ENCODE results near the gene PTGES3L. TPM values are rescaled to one million over a fixed set of nuclear protein-coding genes. Genes with fewer than 3 reads are reported as not detected.

Gene PTGES3L
- total and polyA plus RNA-seq, 2 of the 13 experiments (the other 11 are each of a cell fraction or from before 2014, with no cell fraction given) = 1.2 to 2.9 TPM

DNA sequence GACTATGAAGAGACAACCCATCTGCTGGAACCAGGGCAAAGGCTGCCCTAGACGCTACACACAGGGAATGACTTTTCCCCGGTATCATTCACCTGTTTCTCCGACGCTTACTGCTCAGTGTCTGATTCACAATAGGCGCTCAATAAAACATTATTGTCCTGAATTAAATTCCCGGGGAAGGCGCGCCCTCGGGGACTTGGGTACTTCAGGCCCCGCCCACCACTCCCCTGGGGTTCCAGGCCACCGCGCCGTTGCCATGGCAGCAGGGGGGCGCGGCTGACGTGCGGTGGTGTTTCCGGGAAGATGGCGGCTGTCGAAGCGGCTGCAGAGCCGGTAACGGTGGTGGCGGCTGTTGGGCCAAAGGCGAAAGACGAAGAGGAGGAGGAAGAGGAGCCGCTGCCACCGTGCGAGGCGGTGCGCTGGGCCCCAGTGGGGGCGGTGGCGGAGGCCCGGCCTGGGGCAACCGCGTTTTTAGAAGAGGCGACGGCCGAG, 440 bp upstream of the PTGES3L start, which contains the start of gene RUNDC1 (continued):
- TF ChIP-seq, protein P1, sequence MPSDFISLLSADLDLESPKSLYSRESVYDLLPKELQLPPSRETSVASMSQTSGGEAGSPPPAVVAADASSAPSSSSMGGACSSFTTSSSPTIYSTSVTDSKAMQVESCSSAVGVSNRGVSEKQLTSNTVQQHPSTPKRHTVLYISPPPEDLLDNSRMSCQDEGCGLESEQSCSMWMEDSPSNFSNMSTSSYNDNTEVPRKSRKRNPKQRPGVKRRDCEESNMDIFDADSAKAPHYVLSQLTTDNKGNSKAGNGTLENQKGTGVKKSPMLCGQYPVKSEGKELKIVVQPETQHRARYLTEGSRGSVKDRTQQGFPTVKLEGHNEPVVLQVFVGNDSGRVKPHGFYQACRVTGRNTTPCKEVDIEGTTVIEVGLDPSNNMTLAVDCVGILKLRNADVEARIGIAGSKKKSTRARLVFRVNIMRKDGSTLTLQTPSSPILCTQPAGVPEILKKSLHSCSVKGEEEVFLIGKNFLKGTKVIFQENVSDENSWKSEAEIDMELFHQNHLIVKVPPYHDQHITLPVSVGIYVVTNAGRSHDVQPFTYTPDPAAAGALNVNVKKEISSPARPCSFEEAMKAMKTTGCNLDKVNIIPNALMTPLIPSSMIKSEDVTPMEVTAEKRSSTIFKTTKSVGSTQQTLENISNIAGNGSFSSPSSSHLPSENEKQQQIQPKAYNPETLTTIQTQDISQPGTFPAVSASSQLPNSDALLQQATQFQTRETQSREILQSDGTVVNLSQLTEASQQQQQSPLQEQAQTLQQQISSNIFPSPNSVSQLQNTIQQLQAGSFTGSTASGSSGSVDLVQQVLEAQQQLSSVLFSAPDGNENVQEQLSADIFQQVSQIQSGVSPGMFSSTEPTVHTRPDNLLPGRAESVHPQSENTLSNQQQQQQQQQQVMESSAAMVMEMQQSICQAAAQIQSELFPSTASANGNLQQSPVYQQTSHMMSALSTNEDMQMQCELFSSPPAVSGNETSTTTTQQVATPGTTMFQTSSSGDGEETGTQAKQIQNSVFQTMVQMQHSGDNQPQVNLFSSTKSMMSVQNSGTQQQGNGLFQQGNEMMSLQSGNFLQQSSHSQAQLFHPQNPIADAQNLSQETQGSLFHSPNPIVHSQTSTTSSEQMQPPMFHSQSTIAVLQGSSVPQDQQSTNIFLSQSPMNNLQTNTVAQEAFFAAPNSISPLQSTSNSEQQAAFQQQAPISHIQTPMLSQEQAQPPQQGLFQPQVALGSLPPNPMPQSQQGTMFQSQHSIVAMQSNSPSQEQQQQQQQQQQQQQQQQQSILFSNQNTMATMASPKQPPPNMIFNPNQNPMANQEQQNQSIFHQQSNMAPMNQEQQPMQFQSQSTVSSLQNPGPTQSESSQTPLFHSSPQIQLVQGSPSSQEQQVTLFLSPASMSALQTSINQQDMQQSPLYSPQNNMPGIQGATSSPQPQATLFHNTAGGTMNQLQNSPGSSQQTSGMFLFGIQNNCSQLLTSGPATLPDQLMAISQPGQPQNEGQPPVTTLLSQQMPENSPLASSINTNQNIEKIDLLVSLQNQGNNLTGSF (CRISPR knock-in tag; IDR thresholded peaks at IDR 0.05) = peak; percentile 0; the same call in 1 of the 2 replicates
- TF ChIP-seq ZSCAN12 (CRISPR knock-in tag; IDR thresholded peaks at IDR 0.05) (no peak), ZSCAN30 (CRISPR knock-in tag; IDR thresholded peaks at IDR 0.05) (no peak), ZBTB1 (CRISPR knock-in tag; IDR thresholded peaks at IDR 0.05; ENCODE audit: borderline replicate concordance) (no peak), MXI1 (IDR thresholded peaks at IDR 0.05; ENCODE audit: borderline replicate concordance, low read depth, low read length) (peak; percentile 95; the same call in 2 of the 3 replicates), FIP1L1 (IDR thresholded peaks at IDR 0.05; ENCODE audit: borderline replicate concordance, insufficient read depth, low read depth, low read length) (no peak), ZNF879 (CRISPR knock-in tag; IDR thresholded peaks at IDR 0.05) (no peak)
- TF ChIP-seq, protein P2, sequence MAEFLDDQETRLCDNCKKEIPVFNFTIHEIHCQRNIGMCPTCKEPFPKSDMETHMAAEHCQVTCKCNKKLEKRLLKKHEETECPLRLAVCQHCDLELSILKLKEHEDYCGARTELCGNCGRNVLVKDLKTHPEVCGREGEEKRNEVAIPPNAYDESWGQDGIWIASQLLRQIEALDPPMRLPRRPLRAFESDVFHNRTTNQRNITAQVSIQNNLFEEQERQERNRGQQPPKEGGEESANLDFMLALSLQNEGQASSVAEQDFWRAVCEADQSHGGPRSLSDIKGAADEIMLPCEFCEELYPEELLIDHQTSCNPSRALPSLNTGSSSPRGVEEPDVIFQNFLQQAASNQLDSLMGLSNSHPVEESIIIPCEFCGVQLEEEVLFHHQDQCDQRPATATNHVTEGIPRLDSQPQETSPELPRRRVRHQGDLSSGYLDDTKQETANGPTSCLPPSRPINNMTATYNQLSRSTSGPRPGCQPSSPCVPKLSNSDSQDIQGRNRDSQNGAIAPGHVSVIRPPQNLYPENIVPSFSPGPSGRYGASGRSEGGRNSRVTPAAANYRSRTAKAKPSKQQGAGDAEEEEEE (CRISPR knock-in tag; IDR thresholded peaks at IDR 0.05; ENCODE audit: borderline replicate concordance) = no peak
- TF ChIP-seq, protein P3, sequence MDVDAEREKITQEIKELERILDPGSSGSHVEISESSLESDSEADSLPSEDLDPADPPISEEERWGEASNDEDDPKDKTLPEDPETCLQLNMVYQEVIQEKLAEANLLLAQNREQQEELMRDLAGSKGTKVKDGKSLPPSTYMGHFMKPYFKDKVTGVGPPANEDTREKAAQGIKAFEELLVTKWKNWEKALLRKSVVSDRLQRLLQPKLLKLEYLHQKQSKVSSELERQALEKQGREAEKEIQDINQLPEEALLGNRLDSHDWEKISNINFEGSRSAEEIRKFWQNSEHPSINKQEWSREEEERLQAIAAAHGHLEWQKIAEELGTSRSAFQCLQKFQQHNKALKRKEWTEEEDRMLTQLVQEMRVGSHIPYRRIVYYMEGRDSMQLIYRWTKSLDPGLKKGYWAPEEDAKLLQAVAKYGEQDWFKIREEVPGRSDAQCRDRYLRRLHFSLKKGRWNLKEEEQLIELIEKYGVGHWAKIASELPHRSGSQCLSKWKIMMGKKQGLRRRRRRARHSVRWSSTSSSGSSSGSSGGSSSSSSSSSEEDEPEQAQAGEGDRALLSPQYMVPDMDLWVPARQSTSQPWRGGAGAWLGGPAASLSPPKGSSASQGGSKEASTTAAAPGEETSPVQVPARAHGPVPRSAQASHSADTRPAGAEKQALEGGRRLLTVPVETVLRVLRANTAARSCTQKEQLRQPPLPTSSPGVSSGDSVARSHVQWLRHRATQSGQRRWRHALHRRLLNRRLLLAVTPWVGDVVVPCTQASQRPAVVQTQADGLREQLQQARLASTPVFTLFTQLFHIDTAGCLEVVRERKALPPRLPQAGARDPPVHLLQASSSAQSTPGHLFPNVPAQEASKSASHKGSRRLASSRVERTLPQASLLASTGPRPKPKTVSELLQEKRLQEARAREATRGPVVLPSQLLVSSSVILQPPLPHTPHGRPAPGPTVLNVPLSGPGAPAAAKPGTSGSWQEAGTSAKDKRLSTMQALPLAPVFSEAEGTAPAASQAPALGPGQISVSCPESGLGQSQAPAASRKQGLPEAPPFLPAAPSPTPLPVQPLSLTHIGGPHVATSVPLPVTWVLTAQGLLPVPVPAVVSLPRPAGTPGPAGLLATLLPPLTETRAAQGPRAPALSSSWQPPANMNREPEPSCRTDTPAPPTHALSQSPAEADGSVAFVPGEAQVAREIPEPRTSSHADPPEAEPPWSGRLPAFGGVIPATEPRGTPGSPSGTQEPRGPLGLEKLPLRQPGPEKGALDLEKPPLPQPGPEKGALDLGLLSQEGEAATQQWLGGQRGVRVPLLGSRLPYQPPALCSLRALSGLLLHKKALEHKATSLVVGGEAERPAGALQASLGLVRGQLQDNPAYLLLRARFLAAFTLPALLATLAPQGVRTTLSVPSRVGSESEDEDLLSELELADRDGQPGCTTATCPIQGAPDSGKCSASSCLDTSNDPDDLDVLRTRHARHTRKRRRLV (CRISPR knock-in tag; IDR thresholded peaks at IDR 0.05) = no peak; the same call in 1 of the 2 replicates
- TF ChIP-seq, protein P4, sequence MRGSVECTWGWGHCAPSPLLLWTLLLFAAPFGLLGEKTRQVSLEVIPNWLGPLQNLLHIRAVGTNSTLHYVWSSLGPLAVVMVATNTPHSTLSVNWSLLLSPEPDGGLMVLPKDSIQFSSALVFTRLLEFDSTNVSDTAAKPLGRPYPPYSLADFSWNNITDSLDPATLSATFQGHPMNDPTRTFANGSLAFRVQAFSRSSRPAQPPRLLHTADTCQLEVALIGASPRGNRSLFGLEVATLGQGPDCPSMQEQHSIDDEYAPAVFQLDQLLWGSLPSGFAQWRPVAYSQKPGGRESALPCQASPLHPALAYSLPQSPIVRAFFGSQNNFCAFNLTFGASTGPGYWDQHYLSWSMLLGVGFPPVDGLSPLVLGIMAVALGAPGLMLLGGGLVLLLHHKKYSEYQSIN (CRISPR knock-in tag; IDR thresholded peaks at IDR 0.05; ENCODE audit: borderline replicate concordance) = no peak
- TF ChIP-seq, protein P5, sequence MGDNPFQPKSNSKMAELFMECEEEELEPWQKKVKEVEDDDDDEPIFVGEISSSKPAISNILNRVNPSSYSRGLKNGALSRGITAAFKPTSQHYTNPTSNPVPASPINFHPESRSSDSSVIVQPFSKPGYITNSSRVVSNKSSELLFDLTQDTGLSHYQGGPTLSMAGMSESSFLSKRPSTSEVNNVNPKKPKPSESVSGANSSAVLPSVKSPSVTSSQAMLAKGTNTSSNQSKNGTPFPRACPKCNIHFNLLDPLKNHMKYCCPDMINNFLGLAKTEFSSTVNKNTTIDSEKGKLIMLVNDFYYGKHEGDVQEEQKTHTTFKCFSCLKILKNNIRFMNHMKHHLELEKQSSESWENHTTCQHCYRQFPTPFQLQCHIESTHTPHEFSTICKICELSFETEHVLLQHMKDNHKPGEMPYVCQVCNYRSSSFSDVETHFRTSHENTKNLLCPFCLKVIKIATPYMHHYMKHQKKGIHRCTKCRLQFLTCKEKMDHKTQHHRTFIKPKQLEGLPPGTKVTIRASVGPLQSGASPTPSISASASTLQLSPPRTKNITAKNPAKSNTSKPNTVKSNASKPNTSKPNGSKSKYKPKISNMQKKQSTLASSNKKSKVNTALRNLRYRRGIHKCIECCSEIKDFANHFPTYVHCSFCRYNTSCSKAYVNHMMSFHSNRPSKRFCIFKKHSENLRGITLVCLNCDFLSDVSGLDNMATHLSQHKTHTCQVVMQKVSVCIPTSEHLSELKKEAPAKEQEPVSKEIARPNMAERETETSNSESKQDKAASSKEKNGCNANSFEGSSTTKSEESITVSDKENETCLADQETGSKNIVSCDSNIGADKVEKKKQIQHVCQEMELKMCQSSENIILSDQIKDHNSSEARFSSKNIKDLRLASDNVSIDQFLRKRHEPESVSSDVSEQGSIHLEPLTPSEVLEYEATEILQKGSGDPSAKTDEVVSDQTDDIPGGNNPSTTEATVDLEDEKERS (CRISPR knock-in tag; IDR thresholded peaks at IDR 0.05) = no peak

Measured in HepG2 (cell line).